GM19468 (cell line): ENCODE measurements around the gene OR7D4.
"Not testable (repeated sequence)": the region's sequence is repeated elsewhere in the genome, so short reads cannot be mapped to it uniquely, and the experiment has no call there.

ENCODE experiments used
- ATAC-seq: cut with Tn5 transposase; IDR thresholded peaks from one replicate; pipeline ENCODE4 v1.9.1; 2021; ENCODE audit warnings: mild to moderate bottlenecking, moderate library complexity, moderate number of reproducible peaks; ENCODE audit not compliant: unreplicated experiment; ENCODE audit errors: extremely low read depth

The OR7D4 gene

DNA sequence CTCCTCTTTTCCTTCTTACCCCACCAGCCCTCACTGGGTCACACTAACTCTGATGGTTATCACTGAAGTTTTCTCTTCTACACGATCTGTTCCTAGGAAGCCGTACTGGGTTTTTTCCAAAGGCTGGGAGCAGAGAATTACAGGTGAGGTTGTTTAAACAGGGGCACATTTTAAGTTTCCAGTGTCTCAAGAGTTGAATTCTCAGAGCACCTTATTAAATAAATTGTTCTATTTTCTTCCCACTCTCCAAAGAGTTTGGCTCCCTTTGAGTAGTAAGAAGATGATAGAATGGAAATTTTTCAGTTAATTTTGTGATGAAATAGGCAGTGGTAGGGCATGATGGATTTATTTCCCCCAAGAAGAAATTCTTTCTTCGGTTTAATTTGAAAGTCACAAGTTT is at the start of gene OR7D4:
TSS of gene OR7D4 (minus strand) at position 101 of the 400 bp plus-strand sequence. CDS start 4,752 bp downstream, outside the sequence.
- ATAC-seq, result no peak

DNA sequence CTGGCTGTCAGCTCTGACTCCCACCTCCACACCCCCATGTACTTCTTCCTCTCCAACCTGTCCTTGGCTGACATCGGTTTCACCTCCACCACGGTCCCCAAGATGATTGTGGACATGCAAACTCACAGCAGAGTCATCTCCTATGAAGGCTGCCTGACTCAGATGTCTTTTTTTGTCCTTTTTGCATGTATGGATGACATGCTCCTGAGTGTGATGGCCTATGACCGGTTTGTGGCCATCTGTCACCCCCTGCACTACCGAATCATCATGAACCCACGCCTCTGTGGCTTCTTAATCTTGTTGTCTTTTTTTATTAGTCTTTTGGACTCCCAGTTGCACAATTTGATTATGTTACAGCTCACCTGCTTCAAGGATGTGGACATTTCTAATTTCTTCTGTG is 31.8 kb upstream of the OR7D4 start:
- no peak for ATAC-seq

DNA sequence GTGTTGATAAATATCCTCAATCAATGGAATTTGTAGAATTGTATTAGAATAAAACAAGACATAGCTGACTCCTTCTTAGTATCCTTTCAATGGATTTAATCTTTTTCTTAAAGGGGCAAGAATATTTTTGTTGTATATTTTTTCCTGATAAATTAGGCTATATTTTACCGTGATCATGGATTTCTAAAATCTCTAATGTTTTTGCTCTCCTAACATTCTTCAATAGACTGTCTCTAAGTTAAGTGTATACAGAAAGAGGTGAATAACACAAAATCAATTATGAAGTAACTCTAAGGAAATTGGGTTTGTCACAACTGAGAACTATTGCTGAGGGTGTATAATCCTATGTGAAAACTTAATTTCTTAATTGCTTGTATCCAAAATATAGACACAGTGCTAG is 31.2 kb upstream of the OR7D4 start, which contains the start of gene OR7E24:
TSS of gene OR7E24 (plus strand) at position 301 of the 400 bp plus-strand sequence. CDS start 114 bp downstream, outside the sequence.
- no peak for ATAC-seq

DNA sequence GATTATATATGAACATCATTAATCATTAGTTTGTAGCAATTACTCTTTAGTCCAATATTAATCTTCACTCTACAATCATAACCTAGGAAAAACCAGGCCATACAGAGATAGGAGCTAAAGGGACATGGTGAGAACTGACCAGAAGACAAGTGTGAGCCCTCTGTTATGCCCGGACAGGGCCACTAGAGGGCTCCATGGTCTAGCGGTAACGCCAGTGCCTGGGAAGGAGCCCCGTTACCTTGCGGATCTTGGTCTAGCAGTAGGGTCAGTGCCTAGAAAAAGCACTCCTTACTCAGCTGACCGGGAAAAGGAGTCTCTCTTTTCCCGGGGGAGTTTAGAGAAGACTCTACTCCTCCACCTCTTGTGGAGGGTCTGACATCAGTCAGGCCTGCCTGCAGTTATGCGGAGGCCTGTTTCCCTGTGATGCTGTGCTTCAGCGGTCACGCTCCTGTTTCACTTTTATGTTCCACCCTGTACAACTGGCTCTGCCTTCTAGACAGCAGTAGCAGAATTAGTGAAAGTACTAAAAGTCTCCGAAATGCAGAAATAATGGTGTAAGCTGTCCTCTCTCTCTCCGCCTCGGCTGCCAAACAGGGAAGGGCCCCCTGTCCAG is 13.8 kb downstream of the OR7D4 start:
- no peak for ATAC-seq

DNA sequence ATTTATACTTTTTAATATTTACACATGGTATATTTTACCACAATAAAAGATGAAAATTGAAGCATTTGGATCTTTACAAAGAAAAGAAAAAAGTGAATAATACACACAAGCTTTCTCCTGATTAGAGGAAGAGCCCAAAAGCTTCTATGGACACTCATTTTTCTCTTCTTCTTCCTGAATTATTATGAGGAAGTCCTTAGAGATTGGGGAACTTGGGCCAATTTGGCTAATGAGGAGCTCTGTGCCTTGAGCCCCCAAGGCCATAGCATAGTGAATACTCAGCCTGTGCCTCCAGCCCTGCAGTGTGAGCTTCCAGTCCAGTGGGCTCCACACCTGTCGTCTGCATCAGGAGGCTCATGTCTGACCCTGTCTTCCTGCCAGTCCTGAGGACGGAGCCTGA is 21.3 kb downstream of the OR7D4 start:
- not testable (repeated sequence) for ATAC-seq

DNA sequence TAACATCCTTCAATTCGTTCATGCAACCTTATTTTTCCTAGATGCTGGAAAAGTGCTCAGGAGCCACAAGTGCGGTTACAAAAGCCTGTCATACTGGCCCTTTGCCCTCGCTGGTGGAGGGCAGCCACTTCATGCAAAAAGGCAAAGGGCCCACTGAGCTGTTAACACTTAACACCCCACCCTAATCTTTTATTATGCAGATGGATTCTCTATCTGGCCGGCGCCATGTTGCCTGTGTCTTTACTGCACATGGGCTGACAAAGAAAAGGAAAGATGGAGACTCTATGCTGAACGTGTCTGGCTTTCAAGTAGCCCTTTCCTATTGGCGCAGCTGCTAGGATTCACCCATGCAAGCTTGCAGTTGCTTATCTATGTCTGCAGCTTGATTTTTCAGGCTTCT is 29.9 kb downstream of the OR7D4 start:
- no peak for ATAC-seq

DNA sequence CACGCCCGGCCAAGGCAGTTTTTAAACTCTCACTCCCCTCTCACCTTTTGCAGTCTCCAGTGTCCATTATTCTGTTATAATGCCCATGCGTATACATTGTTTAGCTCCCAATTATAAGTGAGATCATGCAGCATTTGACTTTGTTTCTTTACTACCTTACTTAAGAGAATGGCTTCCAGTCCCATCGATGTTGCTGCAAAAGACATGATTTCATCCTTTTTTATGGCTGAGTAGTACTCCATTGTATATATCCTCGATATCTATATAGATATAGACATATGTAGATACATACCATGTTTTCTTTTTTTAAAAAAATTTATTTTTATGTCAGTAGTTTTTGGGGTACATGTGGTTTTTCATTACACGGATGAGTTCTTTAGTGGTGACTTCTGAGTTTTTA is 32.2 kb downstream of the OR7D4 start:
- no peak for ATAC-seq

DNA sequence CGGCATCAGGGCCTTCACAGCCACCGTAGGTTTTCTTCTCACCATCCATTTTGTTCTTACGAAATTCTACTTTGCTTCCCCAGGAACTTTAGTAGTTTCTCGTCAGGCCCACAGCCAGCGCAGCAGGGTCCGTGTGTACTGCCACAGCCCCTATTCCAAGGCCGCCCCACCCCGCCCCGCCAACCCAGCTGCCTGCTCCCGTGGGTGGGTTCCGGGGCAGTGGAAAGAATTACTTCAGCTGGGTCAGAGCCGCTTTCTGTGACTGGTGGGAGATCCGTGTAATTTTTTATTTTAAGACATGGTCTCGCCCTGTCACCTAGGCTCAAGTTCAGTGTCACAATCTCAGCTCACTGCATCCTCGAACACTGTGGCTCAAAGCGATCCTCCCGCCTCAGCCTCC is 36.4 kb downstream of the OR7D4 start:
- no peak for ATAC-seq

DNA sequence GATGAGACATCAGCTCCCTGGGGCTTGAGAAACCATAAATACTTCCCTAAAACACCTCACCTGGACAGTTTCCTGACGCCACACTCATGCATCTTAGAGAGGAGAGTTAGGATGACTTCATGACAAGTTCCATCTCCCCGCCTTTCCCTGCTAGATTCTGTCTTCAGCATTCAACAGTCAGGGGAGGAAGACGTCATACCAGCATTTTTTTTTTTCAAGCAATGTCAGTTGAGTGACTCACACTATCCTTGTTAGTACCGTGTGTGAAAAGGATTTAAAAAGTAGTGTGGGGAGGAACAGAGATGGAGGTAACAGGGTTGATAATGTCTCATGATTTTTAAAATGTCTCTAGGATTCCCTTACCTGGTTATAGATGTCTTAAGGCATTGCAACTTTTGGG is 40.5 kb downstream of the OR7D4 start, which contains the start of gene OR7D2:
TSS of gene OR7D2 (plus strand) at position 79 of the 400 bp plus-strand sequence. CDS start 6,803 bp downstream, outside the sequence.
- ATAC-seq, result no peak

DNA sequence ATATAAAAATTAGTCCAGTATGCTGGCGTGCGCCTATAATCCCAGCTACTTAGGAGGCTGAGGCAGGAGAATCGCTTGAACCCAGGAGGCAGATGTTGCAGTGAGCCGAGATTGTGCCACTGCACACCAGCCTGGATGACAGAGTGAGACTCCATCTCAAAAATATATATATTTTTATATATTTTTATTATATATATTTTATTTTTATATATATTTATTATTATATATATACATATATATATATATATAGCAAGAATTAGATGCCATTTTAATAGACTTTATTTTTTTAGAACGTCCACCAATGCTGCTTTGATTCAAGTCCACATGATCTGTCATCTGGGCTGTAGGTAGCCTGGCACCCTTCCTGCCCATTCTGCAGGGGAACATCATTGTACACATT is 44.1 kb downstream of the OR7D4 start:
- no peak for ATAC-seq

DNA sequence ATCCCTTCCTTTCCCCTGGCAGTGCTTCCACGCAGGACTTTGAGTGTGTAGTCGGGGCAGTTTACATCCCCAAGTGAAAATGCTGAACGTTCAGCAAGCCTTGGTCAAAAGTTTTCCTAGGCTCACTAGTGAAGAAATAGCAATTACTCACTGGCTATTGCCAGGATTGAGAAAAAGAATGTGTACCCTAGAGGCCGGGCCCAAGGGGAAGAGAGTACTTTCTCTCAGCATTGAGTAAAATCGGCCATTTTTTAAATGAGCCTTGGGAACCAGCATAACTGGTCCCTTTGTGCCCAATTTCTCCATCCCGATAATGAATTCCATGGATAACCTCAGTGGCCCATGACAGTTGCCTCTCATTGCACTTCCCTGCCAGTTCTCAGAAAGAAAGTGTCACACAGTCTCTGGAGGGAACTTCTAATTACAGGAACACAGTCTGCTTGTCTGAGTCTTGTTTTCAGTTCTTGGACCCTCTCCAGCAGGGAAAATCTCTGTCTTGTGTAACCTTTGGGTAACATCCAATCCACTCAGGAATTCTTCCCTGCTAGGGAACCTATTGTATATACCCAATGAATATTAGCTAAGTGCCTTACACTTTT is 47.9 kb downstream of the OR7D4 start:
- no peak for ATAC-seq

DNA sequence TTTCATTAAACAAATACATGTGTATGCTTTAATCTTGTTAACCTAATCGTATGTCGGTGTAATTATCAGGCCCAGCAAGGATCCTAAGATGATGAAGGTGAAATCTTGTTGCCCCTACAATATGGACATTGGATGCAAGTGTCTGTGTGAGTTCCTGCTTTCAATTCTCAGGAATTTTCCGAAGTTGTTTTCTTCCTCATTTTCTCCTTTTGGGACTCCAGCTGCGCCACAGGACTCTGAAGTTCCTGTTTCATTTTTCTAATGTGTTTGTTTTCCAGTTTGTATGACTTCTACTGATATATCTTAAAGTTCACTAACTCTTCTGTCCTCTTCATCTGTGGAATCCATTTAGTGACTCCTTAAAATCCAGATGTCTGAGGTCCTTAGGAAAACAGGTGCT is 52.5 kb downstream of the OR7D4 start:
- ATAC-seq, result no peak

DNA sequence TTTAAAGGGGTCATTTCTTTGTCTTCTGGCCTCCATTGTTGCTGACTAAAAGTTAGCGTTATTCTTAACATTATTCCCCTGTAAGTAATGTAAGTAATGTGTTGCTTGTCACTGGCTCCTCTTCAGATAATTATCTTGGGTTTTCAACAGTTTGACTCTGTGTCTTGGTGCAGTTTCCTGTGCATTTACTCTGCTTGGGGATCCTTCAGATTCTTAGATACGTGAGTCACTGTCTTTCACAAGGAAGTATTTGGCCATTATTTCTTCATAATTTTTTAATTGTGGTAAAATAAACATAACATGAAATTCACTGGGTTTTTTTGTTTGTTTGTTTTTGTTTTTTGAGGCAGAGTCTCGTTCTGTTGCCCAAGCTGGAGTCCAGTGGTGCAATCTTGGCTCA is 54.1 kb downstream of the OR7D4 start:
- ATAC-seq, result no peak

DNA sequence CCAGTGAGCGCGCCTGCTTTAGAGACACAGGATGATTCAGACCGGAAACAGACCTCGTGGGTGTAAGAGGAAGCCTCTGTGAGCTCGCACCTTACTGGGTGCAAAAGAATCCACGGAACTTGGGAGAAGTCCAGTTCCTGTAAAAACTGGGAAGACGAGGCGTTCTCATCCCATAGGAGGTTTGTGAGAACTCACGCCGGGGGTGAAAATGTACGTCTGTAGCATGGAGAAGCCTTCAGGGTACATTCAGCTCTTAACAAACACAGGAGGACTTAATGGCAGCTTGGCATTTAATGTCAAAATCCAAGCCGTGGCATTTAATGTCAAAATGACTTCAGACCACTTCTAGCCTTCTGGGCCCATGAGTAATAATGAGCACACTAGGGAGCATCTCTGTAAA is 58.0 kb downstream of the OR7D4 start:
- no peak for ATAC-seq
